ENCODE measurements around the gene ASB3.
"Not testable (repeated sequence)": the region's sequence is repeated elsewhere in the genome, so short reads cannot be mapped to it uniquely, and the experiment has no call there.

ASB3 gene

GRCh38 chr2:53672881-53673522 lies 113.8 kb downstream of the ASB3 start:
- no peak overlapping the region for H3K4me3 ChIP-seq (ENCODE audit: low read length)
- no peak for DNase-seq (ENCODE audit: low read depth, low spot score)

GRCh38 chr2:53670331-53670730 lies 116.4 kb downstream of the ASB3 start:
- no peak for DNase-seq (ENCODE audit: low read depth, low spot score)
- no peak overlapping the region for H3K4me3 ChIP-seq (ENCODE audit: low read length)

- no peak overlapping the region for H3K4me3 ChIP-seq (ENCODE audit: low read length)
- DNase-seq (ENCODE audit: low read depth, low spot score), result no peak
Measured at GRCh38 chr2:53668624-53669026, 118.1 kb downstream of the ASB3 start.

- not testable (repeated sequence) for DNase-seq (ENCODE audit: low read depth, low spot score); H3K4me3 ChIP-seq (ENCODE audit: low read length)
Measured at GRCh38 chr2:53667130-53667529, 119.6 kb downstream of the ASB3 start.

- no peak for DNase-seq (ENCODE audit: low read depth, low spot score)
- H3K4me3 ChIP-seq (ENCODE audit: low read length), result no peak overlapping the region
Measured at GRCh38 chr2:53660886-53661285, 125.9 kb downstream of the ASB3 start.

GRCh38 chr2:53658474-53658873 lies 128.3 kb downstream of the ASB3 start:
- H3K4me3 ChIP-seq (ENCODE audit: low read length); DNase-seq (ENCODE audit: low read depth, low spot score): not testable (repeated sequence)

GRCh38 chr2:53655256-53655655 lies 131.5 kb downstream of the ASB3 start:
- DNase-seq (ENCODE audit: low read depth, low spot score), result no peak

GRCh38 chr2:53654396-53654795 lies 132.4 kb downstream of the ASB3 start:
- no peak overlapping the region for H3K4me3 ChIP-seq (ENCODE audit: low read length)
- DNase-seq (ENCODE audit: low read depth, low spot score), result no peak

More at GRCh38 chr2:53655256-53655655, 131.5 kb downstream of the ASB3 start:
- H3K4me3 ChIP-seq (ENCODE audit: low read length), result no peak overlapping the region

- H3K4me3 ChIP-seq (ENCODE audit: low read length), result no peak overlapping the region
- no peak for DNase-seq (ENCODE audit: low read depth, low spot score)
Measured at GRCh38 chr2:53652131-53652530, 134.6 kb downstream of the ASB3 start.

- no peak overlapping the region for H3K4me3 ChIP-seq (ENCODE audit: low read length)
- DNase-seq (ENCODE audit: low read depth, low spot score), result no peak
Measured at GRCh38 chr2:53646788-53647187, 140.0 kb downstream of the ASB3 start.

- H3K4me3 ChIP-seq (ENCODE audit: low read length), result no peak overlapping the region
- DNase-seq (ENCODE audit: low read depth, low spot score), result no peak
Measured at GRCh38 chr2:53641290-53641689, 145.5 kb downstream of the ASB3 start.

- no peak for DNase-seq (ENCODE audit: low read depth, low spot score)
- H3K4me3 ChIP-seq (ENCODE audit: low read length), result no peak overlapping the region
Measured at GRCh38 chr2:53640466-53640865, 146.3 kb downstream of the ASB3 start.

- no peak overlapping the region for H3K4me3 ChIP-seq (ENCODE audit: low read length)
Measured at GRCh38 chr2:53636596-53636995, 150.2 kb downstream of the ASB3 start.

GRCh38 chr2:53636109-53636508 lies 150.6 kb downstream of the ASB3 start:
- H3K4me3 ChIP-seq (ENCODE audit: low read length), result no peak overlapping the region
- DNase-seq (ENCODE audit: low read depth, low spot score), result no peak

More at GRCh38 chr2:53636596-53636995, 150.2 kb downstream of the ASB3 start:
- DNase-seq (ENCODE audit: low read depth, low spot score), result no peak

GRCh38 chr2:53635694-53636093 lies 151.1 kb downstream of the ASB3 start:
- no peak overlapping the region for H3K4me3 ChIP-seq (ENCODE audit: low read length)
- DNase-seq (ENCODE audit: low read depth, low spot score), result no peak

- DNase-seq (ENCODE audit: low read depth, low spot score), result no peak
- H3K4me3 ChIP-seq (ENCODE audit: low read length), result no peak overlapping the region
Measured at GRCh38 chr2:53633441-53633840, 153.3 kb downstream of the ASB3 start.

- no peak for DNase-seq (ENCODE audit: low read depth, low spot score)
- no peak overlapping the region for H3K4me3 ChIP-seq (ENCODE audit: low read length)
Measured at GRCh38 chr2:53632714-53633113, 154.0 kb downstream of the ASB3 start.

GRCh38 chr2:53632126-53632460 lies 154.7 kb downstream of the ASB3 start:
- H3K4me3 ChIP-seq (ENCODE audit: low read length), result no peak overlapping the region
- no peak for DNase-seq (ENCODE audit: low read depth, low spot score)

GRCh38 chr2:53631313-53632125 lies 155.2 kb downstream of the ASB3 start:
- DNase-seq (ENCODE audit: low read depth, low spot score), result no peak

GRCh38 chr2:53630026-53630606 lies 156.6 kb downstream of the ASB3 start:
- no peak for DNase-seq (ENCODE audit: low read depth, low spot score)
- no peak overlapping the region for H3K4me3 ChIP-seq (ENCODE audit: low read length)

More at GRCh38 chr2:53631313-53632125, 155.2 kb downstream of the ASB3 start:
- no peak overlapping the region for H3K4me3 ChIP-seq (ENCODE audit: low read length)

All from Jurkat, Clone E6-1 (cell line).